HG02970 (cell line): ENCODE measurements around the gene NSG2.
"Not testable (repeated sequence)": the region's sequence is repeated elsewhere in the genome, so short reads cannot be mapped to it uniquely, and the experiment has no call there.

Experiments
- ATAC-seq: cut with Tn5 transposase; IDR thresholded peaks from one replicate; pipeline ENCODE4 v1.9.1; 2021; ENCODE audit warnings: mild to moderate bottlenecking, moderate library complexity, moderate number of reproducible peaks; ENCODE audit not compliant: unreplicated experiment, low FRiP score

NSG2 gene

DNA sequence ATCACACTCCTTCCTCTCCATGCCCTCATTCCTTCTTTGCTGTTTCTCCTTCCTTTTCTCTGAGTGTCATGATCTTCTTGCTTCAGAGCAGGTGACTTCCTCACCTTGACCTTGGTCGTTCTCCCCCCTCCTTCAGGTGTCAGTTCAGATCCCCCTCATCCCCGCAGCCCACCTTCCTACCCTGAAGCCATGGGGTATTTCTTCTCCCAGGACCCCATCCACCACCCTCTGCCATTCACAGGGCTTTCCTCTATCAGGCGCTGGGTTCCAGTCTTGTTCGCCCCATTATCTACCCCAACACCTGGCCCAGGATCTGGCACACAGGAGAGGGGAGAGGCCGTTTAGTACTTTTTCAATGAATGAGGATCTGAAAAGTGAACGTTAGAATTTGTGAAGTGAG lies 101.0 kb downstream of the NSG2 start:
- no peak for ATAC-seq

DNA sequence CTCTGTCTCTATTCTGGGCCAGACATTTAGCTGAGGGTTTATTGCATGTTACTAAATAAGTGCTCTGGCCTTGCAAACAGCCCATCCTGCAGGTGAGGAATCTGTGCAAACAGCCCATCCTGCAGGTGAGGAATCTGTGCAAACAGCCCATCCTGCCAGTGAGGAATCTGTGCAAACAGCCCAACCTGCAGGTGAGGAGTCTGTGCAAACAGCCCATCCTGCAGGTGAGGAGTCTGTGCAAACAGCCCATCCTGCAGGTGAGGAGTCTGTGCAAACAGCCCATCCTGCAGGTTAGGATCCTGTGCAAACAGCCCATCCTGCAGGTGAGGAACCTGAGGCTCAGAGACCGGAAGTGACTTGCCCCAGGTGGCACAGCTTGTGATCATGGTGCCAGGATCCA lies 101.5 kb downstream of the NSG2 start:
- not testable (repeated sequence) for ATAC-seq

DNA sequence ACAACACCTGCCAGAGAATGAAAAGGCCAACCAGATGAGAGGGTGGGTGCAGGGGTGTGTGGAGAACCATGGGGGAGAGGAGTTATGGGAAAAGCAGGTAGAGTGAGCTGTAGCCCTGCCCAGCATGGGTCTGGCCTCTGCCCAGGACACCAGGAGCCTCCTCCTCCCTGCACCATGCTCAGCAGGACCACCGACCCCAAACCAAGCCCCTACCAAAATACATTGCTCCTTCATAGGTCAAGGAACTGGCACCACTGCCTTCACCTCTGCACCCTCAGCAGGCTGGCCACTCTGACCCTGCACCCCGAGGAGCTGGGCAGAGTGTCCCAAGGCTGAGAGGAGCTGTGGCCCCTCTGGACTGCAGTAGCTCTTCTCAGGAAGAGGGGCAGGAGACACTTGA lies 102.0 kb downstream of the NSG2 start:
- no peak for ATAC-seq

DNA sequence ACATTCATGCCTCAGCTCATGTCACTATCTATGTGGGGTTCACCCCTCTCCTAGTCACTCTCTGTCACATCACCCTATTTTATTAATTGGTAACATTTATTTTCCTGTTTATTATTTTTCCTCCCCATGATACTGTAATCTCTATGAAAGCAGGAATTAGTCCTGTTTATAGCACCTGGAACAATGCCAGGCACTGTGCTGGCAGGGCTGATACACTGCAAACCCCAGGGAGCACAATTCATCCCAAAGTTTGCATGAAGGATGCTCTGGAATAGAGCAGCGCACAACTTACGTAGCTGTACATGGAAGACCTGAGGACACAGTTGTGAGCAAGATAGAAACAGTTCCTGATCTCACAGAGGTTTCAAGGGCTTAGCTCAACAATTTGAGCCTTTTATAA lies 103.2 kb downstream of the NSG2 start:
- ATAC-seq = no peak

DNA sequence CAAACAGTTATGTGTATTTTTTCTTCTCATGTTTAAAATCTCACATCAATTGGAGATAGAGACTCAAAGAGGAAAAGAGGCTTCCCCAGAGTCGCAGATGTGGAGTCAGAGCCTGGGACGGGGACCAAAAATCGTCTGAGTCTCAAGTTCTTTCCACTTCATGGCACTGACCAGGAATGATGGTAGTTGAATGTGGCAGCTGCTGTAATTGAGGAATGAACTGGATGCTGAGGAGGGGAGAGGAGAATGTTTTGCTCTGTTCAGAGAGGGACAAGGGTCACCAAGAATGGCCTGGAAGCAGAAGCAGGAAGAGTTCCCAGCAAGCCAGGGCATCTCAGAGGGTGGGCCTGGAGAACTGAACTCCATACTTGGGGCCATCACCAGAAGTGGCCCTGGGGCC lies 103.9 kb downstream of the NSG2 start:
- no peak for ATAC-seq

DNA sequence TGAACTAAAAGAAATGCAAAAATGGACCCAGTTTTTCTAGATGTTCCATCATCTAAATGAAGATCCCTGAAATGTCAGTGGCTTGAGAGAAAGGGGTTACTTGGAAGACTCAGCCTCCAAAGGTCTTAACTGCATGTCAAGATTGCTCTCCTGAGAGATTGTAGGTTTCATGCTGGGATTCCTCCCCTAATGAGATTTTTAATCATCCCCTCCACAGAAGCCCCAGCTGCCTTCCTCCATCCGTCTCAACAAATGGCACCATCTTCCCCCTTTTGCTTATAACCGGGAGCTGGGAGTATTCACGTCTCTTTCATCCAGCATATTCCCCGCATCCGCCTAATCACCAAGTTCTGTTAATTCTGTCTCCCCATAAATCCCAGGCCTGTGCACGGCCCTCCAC lies 104.5 kb downstream of the NSG2 start:
- ATAC-seq = no peak

DNA sequence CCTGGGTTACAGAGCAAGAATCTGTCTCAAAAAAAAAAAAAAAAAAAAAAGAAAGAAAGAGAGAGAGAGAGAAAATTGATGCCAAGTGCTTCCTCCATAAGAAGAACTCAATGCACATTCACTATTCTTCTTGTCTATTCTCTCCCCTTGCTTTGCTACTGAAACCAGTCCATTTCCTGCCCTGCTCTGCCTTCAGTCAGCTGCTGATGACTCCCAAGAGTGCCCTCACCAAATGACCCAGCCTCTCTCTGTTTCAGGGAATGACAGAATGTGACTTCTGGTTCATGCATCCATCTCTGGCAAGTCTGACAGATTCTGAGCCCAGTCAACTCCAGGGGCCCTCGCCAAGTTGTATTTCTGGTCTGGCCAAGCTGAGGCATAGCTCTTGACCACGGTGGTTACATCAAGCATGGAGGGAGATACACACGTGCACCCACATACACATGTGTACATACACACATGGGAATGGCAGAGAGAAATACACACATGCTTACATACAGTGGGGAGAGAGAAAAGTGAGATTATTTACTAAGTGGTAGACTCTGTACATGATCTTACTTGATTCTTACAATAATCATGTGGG lies 106.2 kb downstream of the NSG2 start:
- no peak for ATAC-seq

DNA sequence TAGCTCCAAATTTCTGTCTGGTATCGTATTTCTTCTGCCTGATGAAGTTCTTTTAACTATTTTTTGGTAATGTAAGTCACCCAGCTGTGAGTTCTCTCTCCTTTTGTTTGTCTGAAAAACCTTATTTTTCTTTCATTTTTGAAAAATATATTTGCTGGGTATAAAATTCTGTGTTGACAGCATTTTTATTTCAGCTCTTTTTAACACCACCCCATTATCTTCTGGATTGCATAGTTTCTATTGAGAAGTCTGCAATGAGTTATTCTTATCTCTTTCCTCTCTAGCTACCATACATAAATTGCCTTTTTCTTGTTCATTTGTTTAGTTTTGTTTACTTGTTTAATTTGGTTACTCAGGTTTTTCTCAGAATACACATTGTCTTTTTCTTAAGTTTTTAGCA lies 109.1 kb downstream of the NSG2 start:
- ATAC-seq = no peak

DNA sequence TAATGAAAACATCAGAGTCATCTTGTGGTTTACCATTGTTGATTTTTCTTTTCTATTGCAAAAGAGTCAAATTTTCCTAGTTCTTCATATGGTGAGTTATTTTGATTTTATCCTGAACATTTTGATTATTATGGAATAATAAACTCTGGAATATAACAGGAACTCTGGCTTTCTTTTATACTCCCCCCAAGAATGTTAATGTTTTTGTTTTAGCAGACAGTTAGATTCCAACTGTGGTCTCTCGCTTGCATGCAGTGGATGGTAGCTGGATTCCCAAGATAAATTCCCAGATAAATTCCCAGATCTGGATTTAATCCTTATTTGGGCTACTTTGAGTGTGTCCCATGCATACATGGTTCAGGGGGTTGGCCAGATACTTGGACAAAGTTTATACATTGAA lies 109.8 kb downstream of the NSG2 start:
- no peak for ATAC-seq

DNA sequence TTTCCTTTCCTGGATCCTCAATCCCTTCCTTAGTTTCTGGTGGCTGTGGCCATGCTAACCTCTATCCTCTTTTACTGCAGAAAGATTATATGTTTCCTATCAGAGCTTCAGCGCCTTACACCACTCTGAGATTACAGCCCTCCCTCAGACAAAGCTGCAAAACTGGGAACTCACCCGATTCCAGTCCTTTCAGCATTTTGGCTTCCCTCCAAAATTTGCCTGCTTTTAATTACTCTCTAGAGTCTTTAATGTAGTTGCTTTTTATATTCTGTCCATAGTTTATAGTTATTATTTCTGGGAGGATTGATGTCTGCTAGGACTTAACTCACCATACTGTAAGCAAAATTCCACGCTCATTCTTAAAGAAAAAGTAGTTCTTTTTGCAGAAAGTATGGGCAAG lies 110.2 kb downstream of the NSG2 start:
- ATAC-seq = no peak

DNA sequence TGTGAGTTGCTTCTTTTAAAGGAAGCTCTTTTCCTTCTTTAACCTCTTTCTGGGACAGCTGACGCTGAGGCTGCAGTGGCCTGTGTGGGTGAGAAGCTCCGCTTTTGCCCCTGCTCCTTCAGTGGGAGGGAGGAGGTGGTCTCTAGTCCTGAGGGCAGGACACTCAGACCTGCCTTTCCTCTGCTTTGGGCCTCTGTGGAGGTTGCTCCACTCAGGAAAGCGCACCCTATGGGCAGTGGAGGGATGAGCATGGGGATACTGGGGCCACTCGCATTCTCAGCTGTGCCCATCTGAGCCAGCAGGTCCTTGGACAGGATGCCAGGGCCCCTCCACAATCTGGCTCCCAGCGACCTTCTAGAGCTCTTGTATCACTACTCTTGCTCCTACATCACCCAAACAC lies 111.5 kb downstream of the NSG2 start:
- no peak for ATAC-seq
